GM12878 (cell line): ENCODE data around the gene COL4A1.

Experiments used
- POLR2A ChIP-seq: IDR thresholded peaks from 2 replicates; pipeline ENCODE4 v1.6.1; 2011; ENCODE audit warnings: low read depth, mild to moderate bottlenecking, low read length
- POLR2AphosphoS5 ChIP-seq: IDR thresholded peaks from 2 replicates; pipeline ENCODE4 v1.6.1; 2011; ENCODE audit warnings: mild to moderate bottlenecking, low read length, inconsistent platforms
- RFX5 ChIP-seq: IDR thresholded peaks from 2 replicates; pipeline ENCODE4 v1.6.1; 2011; ENCODE audit warnings: low read depth, low read length, improper control_type of control experiment
- ZNF217 ChIP-seq: fragments of 450-650 bp; IDR thresholded peaks from 2 replicates; pipeline ENCODE4 v1.6.1; 2017; ENCODE audit warnings: antibody characterized with exemption, mild to moderate bottlenecking
- TF ChIP-seq, protein P1 (sequence below), 3 experiments: IDR thresholded peaks in 2 of 3; conservative IDR thresholded peaks in 1 of 3; 2 replicates each; pipeline ENCODE4 v1.5.1; 2011; ENCODE audit warnings: low read depth in 3 of 3, low read length in 3 of 3, mild to moderate bottlenecking in 3 of 3, control low read depth in 2 of 3, moderate library complexity in 2 of 3, inconsistent platforms in 1 of 3, mixed read lengths in 1 of 3; ENCODE audit not compliant: control insufficient read depth in 2 of 3, insufficient read depth in 1 of 3; ENCODE audit errors: extremely low read depth in 1 of 3

DNA sequence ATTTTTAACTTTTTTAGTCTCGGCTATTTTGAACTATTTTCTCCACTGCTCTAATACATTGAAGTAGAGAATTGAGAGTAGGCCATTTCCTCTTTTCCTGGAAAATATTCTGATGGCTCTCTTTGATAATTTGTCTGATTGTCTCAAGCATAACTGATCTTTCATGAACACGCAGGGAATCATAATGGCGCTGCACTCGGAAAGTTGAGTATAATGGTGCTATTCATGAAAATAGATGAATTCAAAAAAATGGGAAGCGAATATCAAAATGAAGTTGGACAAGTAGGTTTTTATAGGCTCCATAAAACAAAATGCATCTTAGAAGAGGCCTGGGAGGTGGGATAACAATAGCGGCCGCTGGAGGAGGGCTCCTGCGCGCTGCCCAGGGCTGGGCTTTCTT, 29.2 kb upstream of the COL4A1 start:
- TF ChIP-seq POLR2AphosphoS5 (no peak), RFX5 (no peak), POLR2A (no peak), ZNF217 (no peak)
- TF ChIP-seq, protein P1, sequence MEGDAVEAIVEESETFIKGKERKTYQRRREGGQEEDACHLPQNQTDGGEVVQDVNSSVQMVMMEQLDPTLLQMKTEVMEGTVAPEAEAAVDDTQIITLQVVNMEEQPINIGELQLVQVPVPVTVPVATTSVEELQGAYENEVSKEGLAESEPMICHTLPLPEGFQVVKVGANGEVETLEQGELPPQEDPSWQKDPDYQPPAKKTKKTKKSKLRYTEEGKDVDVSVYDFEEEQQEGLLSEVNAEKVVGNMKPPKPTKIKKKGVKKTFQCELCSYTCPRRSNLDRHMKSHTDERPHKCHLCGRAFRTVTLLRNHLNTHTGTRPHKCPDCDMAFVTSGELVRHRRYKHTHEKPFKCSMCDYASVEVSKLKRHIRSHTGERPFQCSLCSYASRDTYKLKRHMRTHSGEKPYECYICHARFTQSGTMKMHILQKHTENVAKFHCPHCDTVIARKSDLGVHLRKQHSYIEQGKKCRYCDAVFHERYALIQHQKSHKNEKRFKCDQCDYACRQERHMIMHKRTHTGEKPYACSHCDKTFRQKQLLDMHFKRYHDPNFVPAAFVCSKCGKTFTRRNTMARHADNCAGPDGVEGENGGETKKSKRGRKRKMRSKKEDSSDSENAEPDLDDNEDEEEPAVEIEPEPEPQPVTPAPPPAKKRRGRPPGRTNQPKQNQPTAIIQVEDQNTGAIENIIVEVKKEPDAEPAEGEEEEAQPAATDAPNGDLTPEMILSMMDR (IDR thresholded peaks at IDR 0.05 in 2 of 3, conservative IDR thresholded peaks at IDR 0.05 in 1 of 3; ENCODE audit: control insufficient read depth in 2 of 3, extremely low read depth in 1 of 3, insufficient read depth in 1 of 3, low read depth in 3 of 3, low read length in 3 of 3): no peak
